ENCODE data around the gene INPP5A.

The INPP5A gene

GRCh38 chr10:132610071-132610701, 72.6 kb downstream of the INPP5A start:
- FAIRE-seq, result no peak
- DNase-seq (ENCODE audit: low spot score), result no peak

GRCh38 chr10:132611026-132611910, 73.7 kb downstream of the INPP5A start:
- no peak for FAIRE-seq
- no peak for DNase-seq (ENCODE audit: low spot score)

GRCh38 chr10:132611986-132612385, 74.4 kb downstream of the INPP5A start:
- FAIRE-seq, result no peak

GRCh38 chr10:132612571-132613504, 75.3 kb downstream of the INPP5A start:
- DNase-seq (ENCODE audit: low spot score) (no peak), FAIRE-seq (no peak)

More at GRCh38 chr10:132611986-132612385, 74.4 kb downstream of the INPP5A start:
- no peak for DNase-seq (ENCODE audit: low spot score)

GRCh38 chr10:132613566-132614348, 76.2 kb downstream of the INPP5A start:
- FAIRE-seq (no peak), DNase-seq (ENCODE audit: low spot score) (no peak)

- FAIRE-seq, result no peak
These were observed 77.1 kb downstream of the INPP5A start for GRCh38 chr10:132614431-132615340.

GRCh38 chr10:132615341-132616169, 78.0 kb downstream of the INPP5A start:
- FAIRE-seq (no peak), DNase-seq (ENCODE audit: low spot score) (no peak)

More at GRCh38 chr10:132614431-132615340, 77.1 kb downstream of the INPP5A start:
- DNase-seq (ENCODE audit: low spot score), result no peak

GRCh38 chr10:132616170-132616995, 78.8 kb downstream of the INPP5A start:
- FAIRE-seq, result peak; percentile 42
- DNase-seq (ENCODE audit: low spot score), result no peak

GRCh38 chr10:132616996-132617736, 79.6 kb downstream of the INPP5A start:
- DNase-seq (ENCODE audit: low spot score), result no peak
- FAIRE-seq, result no peak

GRCh38 chr10:132617737-132618052, 80.1 kb downstream of the INPP5A start:
- DNase-seq (ENCODE audit: low spot score), result no peak
- no peak for FAIRE-seq

- DNase-seq (ENCODE audit: low spot score) (no peak), FAIRE-seq (no peak)
These were observed 80.8 kb downstream of the INPP5A start for GRCh38 chr10:132618158-132618919.

- DNase-seq (ENCODE audit: low spot score), result no peak
- FAIRE-seq, result no peak
These were observed 82.3 kb downstream of the INPP5A start for GRCh38 chr10:132619927-132620326.

GRCh38 chr10:132624061-132624846, 86.7 kb downstream of the INPP5A start:
- DNase-seq (ENCODE audit: low spot score) (no peak), FAIRE-seq (no peak)

GRCh38 chr10:132624847-132625471, 87.4 kb downstream of the INPP5A start:
- no peak for DNase-seq (ENCODE audit: low spot score)
- FAIRE-seq, result no peak

- DNase-seq (ENCODE audit: low spot score) (no peak), FAIRE-seq (no peak)
These were observed 88.6 kb downstream of the INPP5A start for GRCh38 chr10:132626019-132626760.
